ENCODE measurements around the gene CYB561. TPM values are rescaled to one million over a fixed set of nuclear protein-coding genes. Genes with fewer than 3 reads are reported as not detected.

The CYB561 gene
- total RNA-seq, 1 experiment from 2014 or later = 35.1 TPM

DNA sequence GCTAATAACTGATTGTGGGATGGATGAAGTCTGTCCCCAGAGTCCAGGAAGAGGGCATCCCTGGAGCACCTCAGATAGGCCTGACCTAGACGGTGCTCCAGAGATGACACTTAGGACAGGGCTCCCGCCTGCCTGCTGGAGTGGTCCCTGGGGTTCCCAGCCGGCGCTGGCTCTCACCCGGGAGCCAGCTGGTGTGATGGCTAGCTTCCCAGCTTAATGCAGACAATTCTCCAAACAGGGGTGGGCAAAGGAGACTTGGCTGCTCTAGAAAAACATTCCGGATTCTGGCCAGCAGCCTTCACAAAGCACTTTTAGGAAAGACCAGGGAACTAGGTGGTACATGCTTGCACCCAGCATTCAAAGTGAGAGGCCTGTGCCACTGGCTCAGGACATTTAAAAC, 49.4 kb upstream of the CYB561 start (continued):
- TF ChIP-seq ZNF671 (CRISPR knock-in tag; IDR thresholded peaks at IDR 0.05) = no peak
- TF ChIP-seq NFATC4 (CRISPR knock-in tag; IDR thresholded peaks at IDR 0.05) = no peak
- TF ChIP-seq, protein P1, sequence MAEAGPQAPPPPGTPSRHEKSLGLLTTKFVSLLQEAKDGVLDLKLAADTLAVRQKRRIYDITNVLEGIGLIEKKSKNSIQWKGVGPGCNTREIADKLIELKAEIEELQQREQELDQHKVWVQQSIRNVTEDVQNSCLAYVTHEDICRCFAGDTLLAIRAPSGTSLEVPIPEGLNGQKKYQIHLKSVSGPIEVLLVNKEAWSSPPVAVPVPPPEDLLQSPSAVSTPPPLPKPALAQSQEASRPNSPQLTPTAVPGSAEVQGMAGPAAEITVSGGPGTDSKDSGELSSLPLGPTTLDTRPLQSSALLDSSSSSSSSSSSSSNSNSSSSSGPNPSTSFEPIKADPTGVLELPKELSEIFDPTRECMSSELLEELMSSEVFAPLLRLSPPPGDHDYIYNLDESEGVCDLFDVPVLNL (CRISPR knock-in tag; IDR thresholded peaks at IDR 0.05; ENCODE audit: borderline replicate concordance, low read depth) = no peak
- TF ChIP-seq ZNF121 (CRISPR knock-in tag; IDR thresholded peaks at IDR 0.05) = no peak
- no peak for TF ChIP-seq TEAD4 (CRISPR knock-in tag; IDR thresholded peaks at IDR 0.05)

DNA sequence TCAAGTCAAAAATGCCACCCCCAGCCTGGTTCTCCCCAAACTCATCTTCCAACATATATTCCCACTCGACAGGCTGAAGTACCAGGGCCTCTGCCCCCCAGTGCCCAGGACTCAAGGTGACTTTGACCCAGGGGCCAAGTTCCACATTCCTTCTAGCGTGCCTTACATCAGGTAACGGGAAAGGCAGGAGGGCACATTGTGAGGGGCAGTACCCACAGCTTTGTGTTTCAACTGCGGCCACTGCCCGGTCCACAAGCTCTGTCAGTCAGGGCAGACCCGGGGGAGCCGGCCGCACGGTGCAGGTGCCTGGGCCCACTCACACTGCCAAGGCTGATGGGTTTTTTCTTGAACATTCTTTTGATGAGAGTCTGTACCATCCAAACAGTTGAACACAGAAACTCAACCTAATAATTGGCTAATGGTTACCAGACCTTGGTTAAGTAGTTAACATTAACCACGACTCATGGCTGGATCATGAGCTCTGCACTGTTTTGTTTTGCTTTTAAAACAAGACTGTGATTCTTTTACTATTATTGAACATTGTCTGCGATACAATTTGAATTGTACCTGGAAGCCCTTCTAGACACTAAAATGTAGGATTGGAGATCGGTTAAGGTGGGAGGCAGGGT, 48.3 kb upstream of the CYB561 start:
- no peak overlapping the region for H3K27ac Mint-ChIP-seq
- no peaks in the 10 kb centered on the region for H3K36me3 Mint-ChIP-seq
- H3K4me3 Mint-ChIP-seq = no peak overlapping the region
- no peak for ATAC-seq
- no peaks in the 10 kb centered on the region for H3K9me3 Mint-ChIP-seq
- ChIA-PET CTCF (interaction anchor here (0.9 to 5.2 kb wide), 3 partner anchors 16 to 72 kb away, joined by 3 to 44 read pairs (median 4); no protein-coding TSS in a partner anchor), POLR2A (no interaction called here)
- TF ChIP-seq ETV6 (CRISPR knock-in tag; IDR thresholded peaks at IDR 0.05) (no peak), ZNF219 (CRISPR knock-in tag; IDR thresholded peaks at IDR 0.05; ENCODE audit: borderline replicate concordance) (no peak), RORB (CRISPR knock-in tag; IDR thresholded peaks at IDR 0.05) (no peak), NFE2L1 (CRISPR knock-in tag; IDR thresholded peaks at IDR 0.05) (no peak), JAZF1 (CRISPR knock-in tag; IDR thresholded peaks at IDR 0.05) (no peak), NR2C2 (CRISPR knock-in tag; IDR thresholded peaks at IDR 0.05) (no peak), GABPB1 (CRISPR knock-in tag; IDR thresholded peaks at IDR 0.05) (no peak)
- TF ChIP-seq, protein P2, sequence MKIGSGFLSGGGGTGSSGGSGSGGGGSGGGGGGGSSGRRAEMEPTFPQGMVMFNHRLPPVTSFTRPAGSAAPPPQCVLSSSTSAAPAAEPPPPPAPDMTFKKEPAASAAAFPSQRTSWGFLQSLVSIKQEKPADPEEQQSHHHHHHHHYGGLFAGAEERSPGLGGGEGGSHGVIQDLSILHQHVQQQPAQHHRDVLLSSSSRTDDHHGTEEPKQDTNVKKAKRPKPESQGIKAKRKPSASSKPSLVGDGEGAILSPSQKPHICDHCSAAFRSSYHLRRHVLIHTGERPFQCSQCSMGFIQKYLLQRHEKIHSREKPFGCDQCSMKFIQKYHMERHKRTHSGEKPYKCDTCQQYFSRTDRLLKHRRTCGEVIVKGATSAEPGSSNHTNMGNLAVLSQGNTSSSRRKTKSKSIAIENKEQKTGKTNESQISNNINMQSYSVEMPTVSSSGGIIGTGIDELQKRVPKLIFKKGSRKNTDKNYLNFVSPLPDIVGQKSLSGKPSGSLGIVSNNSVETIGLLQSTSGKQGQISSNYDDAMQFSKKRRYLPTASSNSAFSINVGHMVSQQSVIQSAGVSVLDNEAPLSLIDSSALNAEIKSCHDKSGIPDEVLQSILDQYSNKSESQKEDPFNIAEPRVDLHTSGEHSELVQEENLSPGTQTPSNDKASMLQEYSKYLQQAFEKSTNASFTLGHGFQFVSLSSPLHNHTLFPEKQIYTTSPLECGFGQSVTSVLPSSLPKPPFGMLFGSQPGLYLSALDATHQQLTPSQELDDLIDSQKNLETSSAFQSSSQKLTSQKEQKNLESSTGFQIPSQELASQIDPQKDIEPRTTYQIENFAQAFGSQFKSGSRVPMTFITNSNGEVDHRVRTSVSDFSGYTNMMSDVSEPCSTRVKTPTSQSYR (CRISPR knock-in tag; IDR thresholded peaks at IDR 0.05) = no peak
- TF ChIP-seq, protein P3, sequence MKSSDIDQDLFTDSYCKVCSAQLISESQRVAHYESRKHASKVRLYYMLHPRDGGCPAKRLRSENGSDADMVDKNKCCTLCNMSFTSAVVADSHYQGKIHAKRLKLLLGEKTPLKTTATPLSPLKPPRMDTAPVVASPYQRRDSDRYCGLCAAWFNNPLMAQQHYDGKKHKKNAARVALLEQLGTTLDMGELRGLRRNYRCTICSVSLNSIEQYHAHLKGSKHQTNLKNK (CRISPR knock-in tag; IDR thresholded peaks at IDR 0.05) = no peak
- TF ChIP-seq, protein P4, sequence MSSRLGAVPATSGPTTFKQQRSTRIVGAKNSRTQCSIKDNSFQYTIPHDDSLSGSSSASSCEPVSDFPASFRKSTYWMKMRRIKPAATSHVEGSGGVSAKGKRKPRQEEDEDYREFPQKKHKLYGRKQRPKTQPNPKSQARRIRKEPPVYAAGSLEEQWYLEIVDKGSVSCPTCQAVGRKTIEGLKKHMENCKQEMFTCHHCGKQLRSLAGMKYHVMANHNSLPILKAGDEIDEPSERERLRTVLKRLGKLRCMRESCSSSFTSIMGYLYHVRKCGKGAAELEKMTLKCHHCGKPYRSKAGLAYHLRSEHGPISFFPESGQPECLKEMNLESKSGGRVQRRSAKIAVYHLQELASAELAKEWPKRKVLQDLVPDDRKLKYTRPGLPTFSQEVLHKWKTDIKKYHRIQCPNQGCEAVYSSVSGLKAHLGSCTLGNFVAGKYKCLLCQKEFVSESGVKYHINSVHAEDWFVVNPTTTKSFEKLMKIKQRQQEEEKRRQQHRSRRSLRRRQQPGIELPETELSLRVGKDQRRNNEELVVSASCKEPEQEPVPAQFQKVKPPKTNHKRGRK (CRISPR knock-in tag; IDR thresholded peaks at IDR 0.05; ENCODE audit: borderline replicate concordance) = no peak
- TF ChIP-seq, protein P5, sequence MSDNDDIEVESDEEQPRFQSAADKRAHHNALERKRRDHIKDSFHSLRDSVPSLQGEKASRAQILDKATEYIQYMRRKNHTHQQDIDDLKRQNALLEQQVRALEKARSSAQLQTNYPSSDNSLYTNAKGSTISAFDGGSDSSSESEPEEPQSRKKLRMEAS (CRISPR knock-in tag; IDR thresholded peaks at IDR 0.05) = no peak
- TF ChIP-seq, protein P6, sequence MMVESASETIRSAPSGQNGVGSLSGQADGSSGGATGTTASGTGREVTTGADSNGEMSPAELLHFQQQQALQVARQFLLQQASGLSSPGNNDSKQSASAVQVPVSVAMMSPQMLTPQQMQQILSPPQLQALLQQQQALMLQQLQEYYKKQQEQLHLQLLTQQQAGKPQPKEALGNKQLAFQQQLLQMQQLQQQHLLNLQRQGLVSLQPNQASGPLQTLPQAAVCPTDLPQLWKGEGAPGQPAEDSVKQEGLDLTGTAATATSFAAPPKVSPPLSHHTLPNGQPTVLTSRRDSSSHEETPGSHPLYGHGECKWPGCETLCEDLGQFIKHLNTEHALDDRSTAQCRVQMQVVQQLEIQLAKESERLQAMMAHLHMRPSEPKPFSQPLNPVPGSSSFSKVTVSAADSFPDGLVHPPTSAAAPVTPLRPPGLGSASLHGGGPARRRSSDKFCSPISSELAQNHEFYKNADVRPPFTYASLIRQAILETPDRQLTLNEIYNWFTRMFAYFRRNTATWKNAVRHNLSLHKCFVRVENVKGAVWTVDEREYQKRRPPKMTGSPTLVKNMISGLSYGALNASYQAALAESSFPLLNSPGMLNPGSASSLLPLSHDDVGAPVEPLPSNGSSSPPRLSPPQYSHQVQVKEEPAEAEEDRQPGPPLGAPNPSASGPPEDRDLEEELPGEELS (CRISPR knock-in tag; IDR thresholded peaks at IDR 0.05) = no peak
- no peak for DNase-seq (ENCODE audit: low spot score)
- H3K27me3 Mint-ChIP-seq (ENCODE audit: low read depth) = no peaks in the 10 kb centered on the region
- peaks cover 8% of the 10 kb centered on the region for H3K4me1 Mint-ChIP-seq

Measured in WTC11 (cell line).